ENCODE data around the gene CIBAR2.
"Not testable (repeated sequence)": the region's sequence is repeated elsewhere in the genome, so short reads cannot be mapped to it uniquely, and the experiment has no call there.

Gene CIBAR2

GRCh38 chr16:85062323-85062722 lies 49.9 kb downstream of the CIBAR2 start:
- no peak for DNase-seq (ENCODE audit: low spot score)

GRCh38 chr16:85061566-85061965 lies 50.7 kb downstream of the CIBAR2 start:
- DNase-seq (ENCODE audit: low spot score): no peak

GRCh38 chr16:85058909-85059308 lies 53.4 kb downstream of the CIBAR2 start:
- no peak for DNase-seq (ENCODE audit: low spot score)

- DNase-seq (ENCODE audit: low spot score): no peak
Measured at GRCh38 chr16:85057948-85058347, 54.3 kb downstream of the CIBAR2 start.

- no peak for DNase-seq (ENCODE audit: low spot score)
Measured at GRCh38 chr16:85057212-85057889, 54.9 kb downstream of the CIBAR2 start.

GRCh38 chr16:85056211-85056748 lies 56.0 kb downstream of the CIBAR2 start:
- peak; percentile 67 for DNase-seq (ENCODE audit: low spot score)

- peak; percentile 62 for DNase-seq (ENCODE audit: low spot score)
Measured at GRCh38 chr16:85055493-85056210, 56.6 kb downstream of the CIBAR2 start.

GRCh38 chr16:85054948-85055492 lies 57.3 kb downstream of the CIBAR2 start:
- DNase-seq (ENCODE audit: low spot score): no peak

- not testable (repeated sequence) for DNase-seq (ENCODE audit: low spot score)
Measured at GRCh38 chr16:85054321-85054720, 58.0 kb downstream of the CIBAR2 start.

- no peak for DNase-seq (ENCODE audit: low spot score)
Measured at GRCh38 chr16:85052536-85052935, 59.7 kb downstream of the CIBAR2 start.

- no peak for DNase-seq (ENCODE audit: low spot score)
Measured at GRCh38 chr16:85051683-85052082, 60.6 kb downstream of the CIBAR2 start.

GRCh38 chr16:85051067-85051581 lies 61.1 kb downstream of the CIBAR2 start:
- DNase-seq (ENCODE audit: low spot score): no peak

- DNase-seq (ENCODE audit: low spot score): no peak
Measured at GRCh38 chr16:85049706-85050305, 62.5 kb downstream of the CIBAR2 start.

GRCh38 chr16:85048921-85049562 lies 63.2 kb downstream of the CIBAR2 start:
- no peak for DNase-seq (ENCODE audit: low spot score)
